Right lobe of liver (tissue), 6 donors: ENCODE results near the gene MAGI1. TPM values are rescaled to one million over a fixed set of nuclear protein-coding genes. Genes with fewer than 3 reads are reported as not detected.

Source experiments
- ATAC-seq, 4 donors: fragments of 200-7000 bp; cut with Tn5 transposase; one replicate each; pipeline ENCODE4 v1.9.1; 2020; ENCODE audit warnings: mild to moderate bottlenecking in 4 of 4, moderate library complexity in 4 of 4
- DNase-seq, 3 donors: peaks; one replicate each; pipeline ENCODE4 v3.0.0-alpha.2; 2020
- H3K27ac ChIP-seq, 3 donors: fragments of 200-600 bp; one replicate each; pipeline ENCODE4 v1.8.0; 2022
- H3K27me3 ChIP-seq, 2 donors: fragments of 200-600 bp; one replicate each; pipeline ENCODE4 v1.8.0; 2022
- H3K36me3 ChIP-seq, 4 donors: fragments of 200-600 bp; sonication (generic) in 1 of 4; one replicate each; pipeline versions ENCODE4 v1.5.1 to v1.8.0; 2017 to 2022; ENCODE audit warnings: control low read depth in 1 of 4
- H3K4me1 ChIP-seq, 4 donors: fragments of 200-600 bp; sonication (generic) in 1 of 4; one replicate each; pipeline versions ENCODE4 v1.5.1 to v1.8.0; 2017 to 2022; ENCODE audit warnings: control low read depth in 1 of 4
- H3K4me3 ChIP-seq, 3 donors: fragments of 200-600 bp; one replicate each; pipeline ENCODE4 v1.8.0; 2022
- H3K9me3 ChIP-seq, 4 donors: fragments of 200-600 bp; sonication (generic) in 1 of 4; one replicate each; pipeline versions ENCODE4 v1.5.1 to v1.8.0; 2017 to 2022; ENCODE audit warnings: control low read depth in 1 of 4
- CTCF ChIP-seq, 4 donors: fragments of 200-600 bp in 3 of 4; fragments of 450-650 bp in 1 of 4; IDR thresholded peaks; one replicate each; pipeline versions ENCODE4 v1.5.1 to v1.8.0; 2016 to 2022; ENCODE audit warnings: antibody characterized with exemption in 4 of 4, mild to moderate bottlenecking in 2 of 4
- POLR2A ChIP-seq: fragments of 450-650 bp; IDR thresholded peaks from one replicate; pipeline ENCODE4 v1.6.1; 2017; ENCODE audit warnings: antibody characterized with exemption, mild to moderate bottlenecking
- WGBS: methylation state at CpG from one replicate; pipeline ENCODE4 v1.1.6; 2018; ENCODE audit warnings: low coverage, low lambda C conversion rate; ENCODE audit not compliant: insufficient coverage; ENCODE audit errors: missing lambda C conversion rate; 5-methylcytosine and 5-hydroxymethylcytosine counted together
- intact Hi-C, 2 donors: fragments of 100-400 bp; cut with DNase I; formaldehyde crosslinking; loops; one replicate each; pipeline versions ENCODE4 v1.11.2 to v1.14.1; 2022
- total RNA-seq, 6 experiments: library from RNA; depleted of rRNA in 2 of 6; stranded (reverse); fragments of >200 nt in 2 of 6; fragmentation: NEBNext Ultra II Directional in 3 of 6; extraction: Animal tissue kit (Norgen Biotek cat#: 25700) in 3 of 6; gene quantifications; one replicate each; pipeline versions ENCODE4 v1.1.0 to v1.2.4, GENCODE V29; 2016 to 2023
- donor health status: DM: no; HTN: yes; CAD: no.
- donor health status: DM: no; HTN: no; CAD: no.
- donor health status: DM: no; HTN: no; CAD: no.
- donor health status: DM: no; HTN: yes; CAD: no.
- donor health status: DM: no; HTN: yes; CAD: no.

MAGI1 gene
- total RNA-seq, 6 experiments from 2014 or later: 22.6 to 37.7 (median 26.9) TPM

- ATAC-seq (no peak), DNase-seq (no peak)
- H3K9me3 ChIP-seq: no peaks in the 10 kb centered on the region
- intact Hi-C loops: no loop called here
- peaks cover 0 to 27% (median 0%) of the 10 kb centered on the region in 4 donors for H3K4me1 ChIP-seq
- H3K4me3 ChIP-seq: no peak overlapping the region
- TF ChIP-seq POLR2A (no peak), CTCF (IDR thresholded peaks at IDR 0.05) (no peak)
- 85% methylated on average over 4 of the region's 4 CpGs for WGBS
- no peaks in the 10 kb centered on the region for H3K36me3 ChIP-seq
- no peak overlapping the region for H3K27ac ChIP-seq
- no peaks in the 10 kb centered on the region for H3K27me3 ChIP-seq
Observed at GRCh38 chr3:65481085-65481484, 557.6 kb downstream of the MAGI1 start.

- Histone ChIP-seq H3K27ac (no peak overlapping the region), H3K36me3 (no peaks in the 10 kb centered on the region), H3K27me3 (no peaks in the 10 kb centered on the region), H3K4me1 (peaks cover 0 to 16% (median 0%) of the 10 kb centered on the region in 4 donors), H3K9me3 (no peaks in the 10 kb centered on the region), H3K4me3 (no peak overlapping the region)
- 34% methylated on average over 3 of the region's 3 CpGs for WGBS
- DNase-seq (no peak), ATAC-seq (peak in 3 of 4 donors; percentile 23 to 58 (median 27))
- intact Hi-C loops: no loop called here
- no peak for TF ChIP-seq CTCF (IDR thresholded peaks at IDR 0.05)
- TF ChIP-seq POLR2A: no peak
Observed at GRCh38 chr3:65479990-65480389, 558.7 kb downstream of the MAGI1 start.

GRCh38 chr3:65478551-65479500 lies 559.9 kb downstream of the MAGI1 start:
- 77% methylated on average over 9 of the region's 13 CpGs for whole genome bisulfite sequencing
- no peak overlapping the region for H3K27ac ChIP-seq
- H3K4me1 ChIP-seq: peaks cover 0 to 12% (median 0%) of the 10 kb centered on the region in 4 donors
- intact Hi-C loops: no loop called here
- no peak overlapping the region for H3K4me3 ChIP-seq
- ATAC-seq (no peak), DNase-seq (no peak)
- H3K9me3 ChIP-seq: no peaks in the 10 kb centered on the region
- no peak for TF ChIP-seq POLR2A
- no peak for TF ChIP-seq CTCF (IDR thresholded peaks at IDR 0.05)
- no peaks in the 10 kb centered on the region for H3K27me3 ChIP-seq
- H3K36me3 ChIP-seq: no peaks in the 10 kb centered on the region

- no peak for TF ChIP-seq CTCF (IDR thresholded peaks at IDR 0.05)
- no peak for TF ChIP-seq POLR2A
- no peaks in the 10 kb centered on the region for H3K27me3 ChIP-seq
Observed at GRCh38 chr3:65473736-65474135, 565.0 kb downstream of the MAGI1 start.

More at GRCh38 chr3:65473736-65474135, 565.0 kb downstream of the MAGI1 start:
- H3K9me3 ChIP-seq: no peaks in the 10 kb centered on the region
- H3K27ac ChIP-seq: no peak overlapping the region
- no peaks in the 10 kb centered on the region for H3K36me3 ChIP-seq
- intact Hi-C loops: no loop called here
- ATAC-seq (no peak), DNase-seq (no peak)
- H3K4me3 ChIP-seq: no peak overlapping the region
- WGBS: 74% methylated on average over 3 of the region's 3 CpGs
- no peaks in the 10 kb centered on the region for H3K4me1 ChIP-seq
